HL-60 (cell line): Measurements from ENCODE around the gene ACVR2B.

Experiments used
- DNase-seq, 2 experiments: peaks; one replicate each; pipeline ENCODE4 v3.0.0-alpha.2; 2010 to 2020; ENCODE audit warnings: low read depth in 1 of 2, low spot score in 1 of 2
- H3K27ac ChIP-seq: fragments of 250-450 bp; sonication (Bioruptor Pico); replicated peaks from 2 replicates; pipeline ENCODE4 v1.5.1; 2020; ENCODE audit warnings: mild to moderate bottlenecking, moderate library complexity
- H3K27me3 ChIP-seq: fragments of 250-450 bp; sonication (Bioruptor Pico); 2 replicates; pipeline ENCODE4 v1.5.1; 2021; ENCODE audit warnings: mild to moderate bottlenecking, moderate library complexity; ENCODE audit not compliant: insufficient read depth, poor library complexity, severe bottlenecking
- H3K4me3 ChIP-seq: replicated peaks from 2 replicates; pipeline ENCODE4 v1.5.1; 2011; ENCODE audit warnings: mild to moderate bottlenecking, control low read depth, low read length; ENCODE audit not compliant: insufficient read depth
- CTCF ChIP-seq: IDR thresholded peaks from one replicate; pipeline ENCODE4 v1.5.1; 2011; ENCODE audit warnings: low read length, control low read depth, inconsistent platforms; ENCODE audit not compliant: insufficient read depth
- GABPA ChIP-seq: IDR thresholded peaks from 2 replicates; pipeline ENCODE4 v1.6.1; 2012; ENCODE audit warnings: low read depth
- POLR2AphosphoS5 ChIP-seq: IDR thresholded peaks from 2 replicates; pipeline ENCODE4 v1.6.1; 2012; ENCODE audit warnings: low read depth
- SPI1 ChIP-seq: IDR thresholded peaks from 2 replicates; pipeline ENCODE4 v1.6.1; 2012; ENCODE audit warnings: low read depth, mild to moderate bottlenecking, borderline replicate concordance
- TF ChIP-seq, protein P1 (sequence below): IDR thresholded peaks from 2 replicates; pipeline ENCODE4 v1.6.1; 2012; ENCODE audit warnings: low read depth; ENCODE audit not compliant: insufficient replicate concordance

Gene ACVR2B

DNA sequence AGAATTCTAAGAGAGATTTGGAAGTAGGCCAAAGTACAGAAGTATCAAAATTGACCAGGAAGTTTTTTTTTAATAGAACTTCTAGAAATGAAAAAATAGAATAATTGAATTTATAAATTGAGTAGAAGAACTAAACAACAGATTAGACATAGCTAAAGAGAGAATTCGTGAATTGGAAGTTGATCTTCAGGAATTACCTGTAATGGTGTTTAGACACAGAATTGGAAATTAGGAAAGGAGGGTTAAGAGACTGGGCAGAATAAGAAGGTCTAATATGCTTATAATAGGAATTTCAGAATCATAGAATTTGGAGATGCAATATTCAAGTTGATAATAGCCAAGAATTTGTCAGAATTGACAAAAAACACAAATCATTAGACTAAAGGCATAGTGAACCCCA lies 16.2 kb downstream of the ACVR2B start:
- no peak for DNase-seq
- TF ChIP-seq SPI1 (no peak), CTCF (no peak), POLR2AphosphoS5 (no peak), GABPA (no peak)
- TF ChIP-seq, protein P1, sequence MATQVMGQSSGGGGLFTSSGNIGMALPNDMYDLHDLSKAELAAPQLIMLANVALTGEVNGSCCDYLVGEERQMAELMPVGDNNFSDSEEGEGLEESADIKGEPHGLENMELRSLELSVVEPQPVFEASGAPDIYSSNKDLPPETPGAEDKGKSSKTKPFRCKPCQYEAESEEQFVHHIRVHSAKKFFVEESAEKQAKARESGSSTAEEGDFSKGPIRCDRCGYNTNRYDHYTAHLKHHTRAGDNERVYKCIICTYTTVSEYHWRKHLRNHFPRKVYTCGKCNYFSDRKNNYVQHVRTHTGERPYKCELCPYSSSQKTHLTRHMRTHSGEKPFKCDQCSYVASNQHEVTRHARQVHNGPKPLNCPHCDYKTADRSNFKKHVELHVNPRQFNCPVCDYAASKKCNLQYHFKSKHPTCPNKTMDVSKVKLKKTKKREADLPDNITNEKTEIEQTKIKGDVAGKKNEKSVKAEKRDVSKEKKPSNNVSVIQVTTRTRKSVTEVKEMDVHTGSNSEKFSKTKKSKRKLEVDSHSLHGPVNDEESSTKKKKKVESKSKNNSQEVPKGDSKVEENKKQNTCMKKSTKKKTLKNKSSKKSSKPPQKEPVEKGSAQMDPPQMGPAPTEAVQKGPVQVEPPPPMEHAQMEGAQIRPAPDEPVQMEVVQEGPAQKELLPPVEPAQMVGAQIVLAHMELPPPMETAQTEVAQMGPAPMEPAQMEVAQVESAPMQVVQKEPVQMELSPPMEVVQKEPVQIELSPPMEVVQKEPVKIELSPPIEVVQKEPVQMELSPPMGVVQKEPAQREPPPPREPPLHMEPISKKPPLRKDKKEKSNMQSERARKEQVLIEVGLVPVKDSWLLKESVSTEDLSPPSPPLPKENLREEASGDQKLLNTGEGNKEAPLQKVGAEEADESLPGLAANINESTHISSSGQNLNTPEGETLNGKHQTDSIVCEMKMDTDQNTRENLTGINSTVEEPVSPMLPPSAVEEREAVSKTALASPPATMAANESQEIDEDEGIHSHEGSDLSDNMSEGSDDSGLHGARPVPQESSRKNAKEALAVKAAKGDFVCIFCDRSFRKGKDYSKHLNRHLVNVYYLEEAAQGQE = no peak
- H3K27ac ChIP-seq = no peak overlapping the region
- H3K27me3 ChIP-seq = no peaks in the 10 kb centered on the region
- no peak overlapping the region for H3K4me3 ChIP-seq

GRCh38 chr3:38471260-38471857 lies 17.7 kb downstream of the ACVR2B start:
- no peak overlapping the region for H3K27ac ChIP-seq

DNA sequence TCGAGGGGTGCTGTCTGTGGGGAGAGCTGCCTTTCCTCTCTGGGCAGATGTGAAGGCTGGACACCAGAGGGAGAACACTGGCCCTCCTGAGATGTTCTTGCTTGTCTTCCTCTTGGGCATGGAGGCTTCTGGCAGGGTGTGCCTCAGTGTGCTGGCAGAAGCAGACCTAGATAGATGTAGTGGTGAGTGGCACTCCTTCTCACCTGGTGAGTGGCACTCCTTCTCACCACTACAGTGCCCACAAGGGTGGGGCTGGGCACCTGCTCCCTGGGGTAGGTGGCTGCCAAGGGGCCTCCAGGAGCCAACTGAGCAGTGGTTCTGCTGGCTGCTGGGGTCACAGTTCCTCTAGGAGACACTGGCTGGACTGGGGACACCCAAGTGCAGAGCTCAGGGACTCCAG lies 18.7 kb downstream of the ACVR2B start:
- Histone ChIP-seq H3K27me3 (no peaks in the 10 kb centered on the region), H3K4me3 (no peak overlapping the region), H3K27ac (no peak overlapping the region)
- TF ChIP-seq SPI1 = no peak
- TF ChIP-seq GABPA = no peak
- TF ChIP-seq, protein P1 = no peak
- TF ChIP-seq CTCF = no peak
- no peak for TF ChIP-seq POLR2AphosphoS5
- DNase-seq = no peak

More at GRCh38 chr3:38471260-38471857, 17.7 kb downstream of the ACVR2B start:
- Histone ChIP-seq H3K4me3 (no peak overlapping the region), H3K27me3 (no peaks in the 10 kb centered on the region)
- TF ChIP-seq CTCF = no peak
- DNase-seq = no peak

GRCh38 chr3:38473229-38473628 lies 19.5 kb downstream of the ACVR2B start:
- no peak overlapping the region for H3K4me3 ChIP-seq
- no peak overlapping the region for H3K27ac ChIP-seq
- no peak for DNase-seq
- TF ChIP-seq POLR2AphosphoS5 = no peak
- no peak for TF ChIP-seq SPI1
- TF ChIP-seq, protein P1 = no peak
- TF ChIP-seq CTCF = no peak
- H3K27me3 ChIP-seq = no peaks in the 10 kb centered on the region
